ENCODE data around the gene MRPL21.

Gene MRPL21

GRCh38 chr11:68841718-68842426 lies 61.8 kb downstream of the MRPL21 start, which contains the start of gene CPT1A:
Gene CPT1A, minus strand, starts transcription at chr11:68841916. Its CDS starts 26,442 bp downstream, at chr11:68815474.
- DNase-seq (ENCODE audit: low read depth in 2 of 2, low spot score in 1 of 2), result no peak

All from stimulated activated CD8-positive, alpha-beta memory T cell treated with anti-CD3 and anti-CD28 coated beads, Interleukin-4, amount 100 ng/mL, for 4 hours (primary cell).